Right lobe of liver (tissue), 6 donors: ENCODE results near the gene WDR77. TPM values are rescaled to one million over a fixed set of nuclear protein-coding genes. Genes with fewer than 3 reads are reported as not detected.
A peak's percentile ranks its signal among the peaks of the same experiment; 100 is the strongest.

Experiments
- ATAC-seq, 4 donors: fragments of 200-7000 bp; cut with Tn5 transposase; one replicate each; pipeline ENCODE4 v1.9.1; 2020; ENCODE audit warnings: mild to moderate bottlenecking in 4 of 4, moderate library complexity in 4 of 4
- DNase-seq, 3 donors: peaks; one replicate each; pipeline ENCODE4 v3.0.0-alpha.2; 2020
- H3K27ac ChIP-seq, 3 donors: fragments of 200-600 bp; one replicate each; pipeline ENCODE4 v1.8.0; 2022
- H3K27me3 ChIP-seq, 2 donors: fragments of 200-600 bp; one replicate each; pipeline ENCODE4 v1.8.0; 2022
- H3K36me3 ChIP-seq, 4 donors: fragments of 200-600 bp; sonication (generic) in 1 of 4; one replicate each; pipeline versions ENCODE4 v1.5.1 to v1.8.0; 2017 to 2022; ENCODE audit warnings: control low read depth in 1 of 4
- H3K4me1 ChIP-seq, 4 donors: fragments of 200-600 bp; sonication (generic) in 1 of 4; one replicate each; pipeline versions ENCODE4 v1.5.1 to v1.8.0; 2017 to 2022; ENCODE audit warnings: control low read depth in 1 of 4
- H3K4me3 ChIP-seq, 3 donors: fragments of 200-600 bp; one replicate each; pipeline ENCODE4 v1.8.0; 2022
- H3K9me3 ChIP-seq, 4 donors: fragments of 200-600 bp; sonication (generic) in 1 of 4; one replicate each; pipeline versions ENCODE4 v1.5.1 to v1.8.0; 2017 to 2022; ENCODE audit warnings: control low read depth in 1 of 4
- POLR2A ChIP-seq: fragments of 450-650 bp; IDR thresholded peaks from one replicate; pipeline ENCODE4 v1.6.1; 2017; ENCODE audit warnings: antibody characterized with exemption, mild to moderate bottlenecking
- WGBS: methylation state at CpG from one replicate; pipeline ENCODE4 v1.1.6; 2018; ENCODE audit warnings: low coverage, low lambda C conversion rate; ENCODE audit not compliant: insufficient coverage; ENCODE audit errors: missing lambda C conversion rate; 5-methylcytosine and 5-hydroxymethylcytosine counted together
- intact Hi-C, 2 donors: fragments of 100-400 bp; cut with DNase I; formaldehyde crosslinking; loops; one replicate each; pipeline versions ENCODE4 v1.11.2 to v1.14.1; 2022
- total RNA-seq, 6 experiments: library from RNA; depleted of rRNA in 2 of 6; stranded (reverse); fragments of >200 nt in 2 of 6; fragmentation: NEBNext Ultra II Directional in 3 of 6; extraction: Animal tissue kit (Norgen Biotek cat#: 25700) in 3 of 6; gene quantifications; one replicate each; pipeline versions ENCODE4 v1.1.0 to v1.2.4, GENCODE V29; 2016 to 2023
- TF ChIP-seq, protein P1 (sequence below), 4 donors: fragments of 200-600 bp in 3 of 4; fragments of 450-650 bp in 1 of 4; IDR thresholded peaks; one replicate each; pipeline versions ENCODE4 v1.5.1 to v1.8.0; 2016 to 2022; ENCODE audit warnings: antibody characterized with exemption in 4 of 4, mild to moderate bottlenecking in 2 of 4
- donor health status: DM: no; HTN: yes; CAD: no.
- donor health status: DM: no; HTN: no; CAD: no.
- donor health status: DM: no; HTN: no; CAD: no.
- donor health status: DM: no; HTN: yes; CAD: no.
- donor health status: DM: no; HTN: yes; CAD: no.

The WDR77 gene
- total RNA-seq, 6 experiments from 2014 or later, result 11.4 to 27.3 (median 14.0) TPM

DNA sequence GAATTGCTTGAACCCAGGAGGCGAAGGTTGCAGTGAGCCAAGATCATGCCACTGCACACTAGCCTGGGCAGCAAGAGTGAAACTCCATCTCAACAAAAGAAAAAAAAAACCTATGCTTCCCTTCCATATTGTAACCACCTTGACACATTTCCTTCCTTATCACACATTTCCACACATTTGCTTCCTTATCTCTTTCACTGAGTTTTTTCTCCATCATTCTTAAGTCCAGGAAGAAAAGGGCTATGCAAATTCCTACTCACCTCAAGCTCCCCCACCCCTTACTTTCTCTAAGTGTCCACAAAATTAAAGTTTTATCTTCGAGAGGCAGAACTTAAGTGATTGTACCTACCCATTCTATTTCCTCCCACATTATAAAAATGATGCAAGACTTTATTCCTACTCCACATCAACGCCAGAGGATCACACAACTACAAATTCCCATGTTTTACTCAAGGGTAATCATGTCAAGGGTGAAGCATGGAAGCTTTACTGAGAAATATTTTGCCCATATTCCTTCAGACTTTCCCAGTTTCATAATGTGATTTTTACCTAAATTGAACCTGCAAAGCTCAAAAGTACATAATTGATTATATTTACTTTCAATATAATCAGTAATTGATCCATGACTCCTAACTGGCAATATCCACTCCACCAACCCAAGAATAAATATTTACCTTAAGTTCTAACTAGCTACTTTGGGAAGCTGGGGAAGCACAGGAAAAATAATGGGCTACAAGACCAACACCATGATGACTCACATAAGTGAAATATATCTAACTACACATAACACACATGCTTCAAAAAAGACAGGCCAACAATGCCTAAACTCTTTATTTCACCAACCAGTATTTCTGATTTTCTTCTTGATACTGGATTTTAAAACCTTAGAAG, 9.3 kb downstream of the WDR77 start:
- H3K36me3 ChIP-seq, result peaks cover 0 to 57% (median 23%) of the 10 kb centered on the region in 4 donors
- H3K27ac ChIP-seq, result no peak overlapping the region
- H3K9me3 ChIP-seq, result no peaks in the 10 kb centered on the region
- H3K4me3 ChIP-seq, result no peak overlapping the region
- intact Hi-C loops, result no loop called here
- ATAC-seq (no peak), DNase-seq (no peak)
- TF ChIP-seq, protein P1, sequence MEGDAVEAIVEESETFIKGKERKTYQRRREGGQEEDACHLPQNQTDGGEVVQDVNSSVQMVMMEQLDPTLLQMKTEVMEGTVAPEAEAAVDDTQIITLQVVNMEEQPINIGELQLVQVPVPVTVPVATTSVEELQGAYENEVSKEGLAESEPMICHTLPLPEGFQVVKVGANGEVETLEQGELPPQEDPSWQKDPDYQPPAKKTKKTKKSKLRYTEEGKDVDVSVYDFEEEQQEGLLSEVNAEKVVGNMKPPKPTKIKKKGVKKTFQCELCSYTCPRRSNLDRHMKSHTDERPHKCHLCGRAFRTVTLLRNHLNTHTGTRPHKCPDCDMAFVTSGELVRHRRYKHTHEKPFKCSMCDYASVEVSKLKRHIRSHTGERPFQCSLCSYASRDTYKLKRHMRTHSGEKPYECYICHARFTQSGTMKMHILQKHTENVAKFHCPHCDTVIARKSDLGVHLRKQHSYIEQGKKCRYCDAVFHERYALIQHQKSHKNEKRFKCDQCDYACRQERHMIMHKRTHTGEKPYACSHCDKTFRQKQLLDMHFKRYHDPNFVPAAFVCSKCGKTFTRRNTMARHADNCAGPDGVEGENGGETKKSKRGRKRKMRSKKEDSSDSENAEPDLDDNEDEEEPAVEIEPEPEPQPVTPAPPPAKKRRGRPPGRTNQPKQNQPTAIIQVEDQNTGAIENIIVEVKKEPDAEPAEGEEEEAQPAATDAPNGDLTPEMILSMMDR (IDR thresholded peaks at IDR 0.05), result no peak
- no peak for TF ChIP-seq POLR2A
- H3K4me1 ChIP-seq, result no peaks in the 10 kb centered on the region
- 88% methylated on average over 2 of the region's 3 CpGs for WGBS
- no peaks in the 10 kb centered on the region for H3K27me3 ChIP-seq

DNA sequence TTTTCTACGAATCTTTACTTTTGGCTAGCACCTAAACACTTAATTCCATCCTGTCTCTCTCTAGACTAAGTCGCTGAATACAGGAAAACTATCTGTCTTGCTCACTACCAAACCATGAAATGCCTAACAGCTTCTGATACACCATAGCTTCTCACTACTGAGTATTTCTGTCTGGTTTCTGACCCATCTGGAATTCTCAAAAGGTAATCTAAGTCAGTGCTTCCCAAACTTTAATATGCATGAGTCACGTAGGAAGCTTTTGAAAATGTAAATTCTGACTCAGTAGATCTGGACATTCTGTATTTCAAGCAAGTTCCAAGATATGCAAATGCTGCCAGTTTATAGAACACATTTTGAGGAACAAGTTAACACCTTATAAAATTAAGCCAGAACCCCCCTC, 12.3 kb downstream of the WDR77 start:
- DNase-seq (no peak), ATAC-seq (no peak)
- TF ChIP-seq, protein P1 (IDR thresholded peaks at IDR 0.05), result no peak
- TF ChIP-seq POLR2A, result no peak
- Histone ChIP-seq H3K4me1 (no peaks in the 10 kb centered on the region), H3K36me3 (peaks cover 0 to 34% (median 11%) of the 10 kb centered on the region in 4 donors), H3K9me3 (no peaks in the 10 kb centered on the region), H3K27ac (no peak overlapping the region), H3K27me3 (no peaks in the 10 kb centered on the region), H3K4me3 (no peak overlapping the region)
- 52% methylated on average over 3 of the region's 3 CpGs for WGBS
- intact Hi-C loops, result no loop called here

DNA sequence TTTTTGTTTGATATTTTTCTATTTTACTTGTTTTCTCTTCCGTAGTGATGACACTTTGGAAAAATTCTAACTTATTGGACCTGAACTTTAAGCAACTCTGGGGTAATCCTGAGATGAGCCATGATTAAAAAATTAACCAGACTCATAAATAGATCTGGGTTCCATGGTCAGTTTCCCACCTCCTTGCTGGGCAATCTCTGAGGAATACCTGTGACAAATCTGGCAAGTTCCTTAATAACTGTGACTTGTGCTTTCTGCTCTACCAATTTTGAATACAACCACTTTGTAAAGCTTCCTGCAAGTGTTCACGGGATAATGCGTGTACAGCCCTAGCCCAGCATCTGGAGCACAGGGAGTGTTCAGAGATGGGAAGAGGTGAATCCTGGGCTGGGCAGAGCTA, 24.8 kb downstream of the WDR77 start:
- H3K27me3 ChIP-seq, result no peaks in the 10 kb centered on the region
- no peaks in the 10 kb centered on the region for H3K36me3 ChIP-seq
- H3K4me1 ChIP-seq, result peaks cover 0 to 21% (median 7%) of the 10 kb centered on the region in 4 donors
- no peak for DNase-seq
- no peak for ATAC-seq
- H3K27ac ChIP-seq, result no peak overlapping the region
- H3K9me3 ChIP-seq, result no peaks in the 10 kb centered on the region
- TF ChIP-seq, protein P1 (IDR thresholded peaks at IDR 0.05), result no peak
- TF ChIP-seq POLR2A, result no peak
- intact Hi-C loops, result no loop called here
- 40% methylated on average over 1 of the region's 3 CpGs for WGBS
- no peak overlapping the region for H3K4me3 ChIP-seq

DNA sequence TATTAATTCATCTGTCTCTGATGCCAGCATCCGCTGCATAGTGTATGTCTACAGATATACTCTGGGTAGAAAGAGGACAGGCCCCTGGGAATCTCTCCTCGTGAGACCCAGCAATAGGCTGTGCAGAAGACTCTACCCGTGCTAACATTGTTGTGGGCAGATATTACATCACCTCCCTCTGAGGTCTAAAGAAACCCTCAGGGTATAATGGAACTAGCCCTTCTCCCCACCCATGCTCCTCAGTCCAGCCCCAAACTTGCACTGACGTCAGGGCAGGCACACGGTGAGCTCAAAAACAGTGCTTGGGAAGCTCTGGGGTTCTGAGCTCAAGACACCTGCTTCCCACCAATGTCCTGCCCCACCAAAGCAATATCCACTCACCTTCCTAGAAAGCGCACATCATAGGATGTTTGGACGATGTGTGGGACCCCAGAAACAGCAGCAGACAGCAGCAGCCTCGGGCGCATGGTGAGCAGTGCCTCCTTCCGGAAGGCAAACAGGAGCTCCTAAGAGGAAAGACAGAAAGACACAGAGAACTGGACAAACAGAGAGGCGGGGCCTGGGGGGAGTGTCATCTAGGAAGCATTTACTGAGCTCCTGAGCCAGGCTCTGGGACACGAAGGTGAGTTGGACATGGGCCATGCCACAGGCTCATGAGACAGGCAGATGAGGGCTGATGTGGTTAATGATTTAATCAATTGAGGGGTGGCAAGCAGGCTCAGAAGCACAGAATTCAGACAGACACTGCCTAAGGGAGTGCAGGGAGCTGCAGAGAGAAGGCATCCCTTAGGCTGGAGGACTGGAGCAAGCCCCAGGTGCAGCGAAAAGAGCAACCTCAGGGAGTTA, 26.3 kb downstream of the WDR77 start:
- DNase-seq (peak; percentile 92 to 97 (median 96)), ATAC-seq (peak; percentile 95 to 99 (median 96))
- 26% methylated on average over 12 of the region's 13 CpGs for WGBS
- peak; percentile 43 for TF ChIP-seq POLR2A
- TF ChIP-seq, protein P1 (IDR thresholded peaks at IDR 0.05), result peak in 3 of 4 donors; percentile 20 to 36 (median 28)
- peak overlapping the region in 2 of 3 donors; percentile 38 to 45 for H3K4me3 ChIP-seq
- no peaks in the 10 kb centered on the region for H3K27me3 ChIP-seq
- intact Hi-C loops, result no loop called here
- no peaks in the 10 kb centered on the region for H3K9me3 ChIP-seq
- H3K27ac ChIP-seq, result peak overlapping the region in 2 of 3 donors; percentile 36 to 81
- H3K4me1 ChIP-seq, result peaks cover 0 to 28% (median 13%) of the 10 kb centered on the region in 4 donors
- H3K36me3 ChIP-seq, result no peaks in the 10 kb centered on the region
